Thoracic aorta (tissue), 2 donors: ENCODE results near the gene SCAP. TPM values are rescaled to one million over a fixed set of nuclear protein-coding genes. Genes with fewer than 3 reads are reported as not detected.

Experiments used
- ATAC-seq: fragments of 150-250 bp; one replicate; pipeline ENCODE4 v1.8.0; 2017; ENCODE audit warnings: low read depth; ENCODE audit not compliant: insufficient number of reproducible peaks, low FRiP score
- DNase-seq: peaks from one replicate; pipeline ENCODE4 v3.0.0-alpha.2; 2020; ENCODE audit warnings: low spot score
- H3K27ac ChIP-seq, 2 donors: fragments of 200-600 bp; sonication (generic); 1 replicate in 1 of 2; 2 replicates in 1 of 2; pipeline ENCODE4 v1.5.1; 2016; ENCODE audit warnings: mild to moderate bottlenecking in 2 of 2, moderate library complexity in 2 of 2
- H3K27me3 ChIP-seq: fragments of 200-600 bp; sonication (generic); replicated peaks from 2 replicates; pipeline ENCODE4 v1.6.0; 2016; ENCODE audit warnings: mild to moderate bottlenecking; ENCODE audit not compliant: insufficient read depth
- H3K36me3 ChIP-seq: fragments of 200-600 bp; sonication (generic); one replicate; pipeline ENCODE4 v1.5.1; 2016
- H3K4me1 ChIP-seq, 2 donors: fragments of 200-600 bp; sonication (generic); 1 replicate in 1 of 2; 2 replicates in 1 of 2; pipeline versions ENCODE4 v1.5.1 to v1.6.0; 2016; ENCODE audit warnings: low read depth in 2 of 2, mild to moderate bottlenecking in 1 of 2; ENCODE audit not compliant: control insufficient read depth in 1 of 2
- H3K4me3 ChIP-seq: fragments of 200-600 bp; sonication (generic); 2 replicates; pipeline ENCODE4 v1.5.1; 2016; ENCODE audit warnings: mild to moderate bottlenecking
- H3K9me3 ChIP-seq: fragments of 200-600 bp; sonication (generic); 2 replicates; pipeline ENCODE4 v1.5.1; 2016
- CTCF ChIP-seq: fragments of 200-600 bp; sonication (generic); IDR thresholded peaks from one replicate; pipeline ENCODE4 v1.5.1; 2019; ENCODE audit warnings: antibody characterized with exemption
- total RNA-seq, 2 donors: library from RNA; depleted of rRNA; stranded (reverse); fragments of >200 nt; gene quantifications; one replicate each; pipeline versions ENCODE4 v1.1.0 to v1.2.3, GENCODE V29; 2016

SCAP gene
- total RNA-seq, 2 donors from 2014 or later, result 80.0 to 106 TPM

- no peak overlapping the region for H3K4me3 ChIP-seq
- no peaks in the 10 kb centered on the region for H3K27me3 ChIP-seq
- no peak overlapping the region for H3K27ac ChIP-seq
- no peak for ATAC-seq
- TF ChIP-seq CTCF, result no peak
- DNase-seq, result no peak
- no peaks in the 10 kb centered on the region for H3K9me3 ChIP-seq
- peaks cover 40% of the 10 kb centered on the region for H3K36me3 ChIP-seq
- peaks cover 8 to 17% of the 10 kb centered on the region in 2 donors for H3K4me1 ChIP-seq
These were observed 57.3 kb downstream of the SCAP start for GRCh38 chr3:47418167-47419082.

GRCh38 chr3:47416041-47416440, 59.7 kb downstream of the SCAP start:
- ATAC-seq, result no peak
- no peaks in the 10 kb centered on the region for H3K9me3 ChIP-seq
- no peak for TF ChIP-seq CTCF
- no peak overlapping the region for H3K4me3 ChIP-seq
- no peak overlapping the region for H3K27ac ChIP-seq
- H3K4me1 ChIP-seq, result peaks cover 0 to 5% of the 10 kb centered on the region in 2 donors
- H3K36me3 ChIP-seq, result peaks cover 62% of the 10 kb centered on the region
- H3K27me3 ChIP-seq, result no peaks in the 10 kb centered on the region
- no peak for DNase-seq

GRCh38 chr3:47414666-47415587, 60.8 kb downstream of the SCAP start:
- Histone ChIP-seq H3K9me3 (no peaks in the 10 kb centered on the region), H3K36me3 (peaks cover 64% of the 10 kb centered on the region), H3K4me1 (no peaks in the 10 kb centered on the region), H3K4me3 (no peak overlapping the region), H3K27ac (no peak overlapping the region), H3K27me3 (no peaks in the 10 kb centered on the region)
- DNase-seq (no peak), ATAC-seq (no peak)
- TF ChIP-seq CTCF, result no peak

DNA sequence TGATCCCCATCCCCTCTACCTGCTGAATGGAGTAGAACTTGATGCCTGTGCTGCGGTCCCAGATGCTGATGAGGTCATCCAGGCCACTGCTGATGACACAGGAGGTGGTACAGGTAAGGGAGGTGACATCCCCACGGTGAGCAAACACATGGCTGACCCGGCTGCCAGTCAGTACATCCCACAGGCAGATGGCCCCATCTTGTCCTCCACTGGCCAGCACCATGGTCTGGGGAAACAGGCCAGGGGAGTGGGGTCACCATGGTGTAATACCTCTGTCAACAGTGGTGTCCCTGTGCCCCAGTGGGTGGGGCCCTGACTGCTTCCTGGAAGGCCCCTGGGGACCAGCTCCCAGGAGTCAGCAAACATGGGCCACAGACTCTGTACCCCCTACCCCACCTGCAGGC, 61.6 kb downstream of the SCAP start:
- no peak for TF ChIP-seq CTCF
- ATAC-seq (no peak), DNase-seq (no peak)
- no peak overlapping the region for H3K4me3 ChIP-seq
- H3K36me3 ChIP-seq, result peaks cover 67% of the 10 kb centered on the region
- H3K27ac ChIP-seq, result no peak overlapping the region
- no peaks in the 10 kb centered on the region for H3K4me1 ChIP-seq
- H3K9me3 ChIP-seq, result no peaks in the 10 kb centered on the region
- H3K27me3 ChIP-seq, result no peaks in the 10 kb centered on the region

DNA sequence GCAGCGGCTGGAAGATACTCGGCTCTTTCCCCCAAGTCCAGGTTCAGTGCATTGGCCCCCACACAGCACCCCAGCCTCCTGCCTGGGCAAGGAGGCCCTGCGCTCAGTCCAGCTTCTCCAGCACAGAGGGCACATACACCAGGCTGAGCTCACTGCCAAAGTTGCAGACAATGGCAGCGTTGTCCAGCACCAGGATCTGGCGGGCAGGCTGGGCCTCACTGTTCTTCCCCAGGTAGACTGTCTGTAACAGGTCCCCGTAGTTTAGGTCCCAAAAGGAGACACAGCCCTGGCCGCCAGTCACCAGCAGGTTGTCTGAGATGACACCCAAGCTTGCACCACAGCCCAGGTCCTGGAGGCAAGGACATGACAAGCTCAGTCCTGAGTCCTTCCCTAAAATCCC, 62.0 kb downstream of the SCAP start:
- Histone ChIP-seq H3K9me3 (no peaks in the 10 kb centered on the region), H3K27ac (no peak overlapping the region), H3K36me3 (peaks cover 67% of the 10 kb centered on the region), H3K4me1 (no peaks in the 10 kb centered on the region), H3K4me3 (no peak overlapping the region), H3K27me3 (no peaks in the 10 kb centered on the region)
- DNase-seq (no peak), ATAC-seq (no peak)
- no peak for TF ChIP-seq CTCF
